GM18868 (cell line): Measurements from ENCODE around the gene SOX9.

Source experiments
- ATAC-seq: cut with Tn5 transposase; IDR thresholded peaks from one replicate; pipeline ENCODE4 v1.9.1; 2021; ENCODE audit warnings: mild to moderate bottlenecking, moderate library complexity; ENCODE audit not compliant: unreplicated experiment

SOX9 gene

GRCh38 chr17:72120642-72121163 lies at the start of gene SOX9:
SOX9 (plus strand) TSS chr17:72121020; CDS start chr17:72121392, 372 bp downstream.
- ATAC-seq: peak; percentile 88

- ATAC-seq: no peak
Measured at GRCh38 chr17:72071330-72071729, 49.5 kb upstream of the SOX9 start.

GRCh38 chr17:72075995-72076677 lies 44.7 kb upstream of the SOX9 start:
- no peak for ATAC-seq

- ATAC-seq: no peak
Measured at GRCh38 chr17:72076678-72077030, 44.2 kb upstream of the SOX9 start.

- ATAC-seq: no peak
Measured at GRCh38 chr17:72077326-72077960, 43.4 kb upstream of the SOX9 start.

- no peak for ATAC-seq
Measured at GRCh38 chr17:72079700-72080099, 41.1 kb upstream of the SOX9 start.

GRCh38 chr17:72087876-72088275 lies 32.9 kb upstream of the SOX9 start:
- ATAC-seq: no peak

GRCh38 chr17:72089453-72089987 lies 31.3 kb upstream of the SOX9 start:
- ATAC-seq: no peak

GRCh38 chr17:72090108-72090507 lies 30.7 kb upstream of the SOX9 start:
- ATAC-seq: no peak

GRCh38 chr17:72092710-72093322 lies 28.0 kb upstream of the SOX9 start:
- ATAC-seq: no peak

- no peak for ATAC-seq
Measured at GRCh38 chr17:72093707-72094106, 27.1 kb upstream of the SOX9 start.

- ATAC-seq: no peak
Measured at GRCh38 chr17:72095316-72095715, 25.5 kb upstream of the SOX9 start.

GRCh38 chr17:72097144-72097543 lies 23.7 kb upstream of the SOX9 start:
- ATAC-seq: no peak

- ATAC-seq: no peak
Measured at GRCh38 chr17:72099919-72100318, 20.9 kb upstream of the SOX9 start.

- ATAC-seq: no peak
Measured at GRCh38 chr17:72100470-72100869, 20.4 kb upstream of the SOX9 start.

GRCh38 chr17:72101526-72101925 lies 19.3 kb upstream of the SOX9 start:
- no peak for ATAC-seq

- ATAC-seq: no peak
Measured at GRCh38 chr17:72102366-72102765, 18.5 kb upstream of the SOX9 start.

GRCh38 chr17:72104164-72104862 lies 16.5 kb upstream of the SOX9 start:
- ATAC-seq: no peak

- no peak for ATAC-seq
Measured at GRCh38 chr17:72104863-72105234, 16.0 kb upstream of the SOX9 start.

- no peak for ATAC-seq
Measured at GRCh38 chr17:72107100-72107499, 13.7 kb upstream of the SOX9 start.

- no peak for ATAC-seq
Measured at GRCh38 chr17:72110231-72110941, 10.4 kb upstream of the SOX9 start.
